Stomach (tissue), 9 donors: ENCODE results near the gene PRODH2. TPM values are rescaled to one million over a fixed set of nuclear protein-coding genes. Genes with fewer than 3 reads are reported as not detected.

Experiments
- DNase-seq, 2 donors: peaks; one replicate each; pipeline versions ENCODE4 v3.0.0 to v3.0.0-alpha.2; 2013 to 2019
- H3K27ac ChIP-seq, 5 donors: fragments of 200-600 bp in 4 of 5; sonication (generic) in 4 of 5; one replicate each; pipeline ENCODE4 v1.5.1; 2013 to 2019; ENCODE audit warnings: mild to moderate bottlenecking in 1 of 5, moderate library complexity in 1 of 5
- H3K27me3 ChIP-seq, 3 donors: fragments of 200-600 bp; sonication (generic); one replicate each; pipeline ENCODE4 v1.5.1; 2017 to 2019; ENCODE audit warnings: mixed run types in 1 of 3
- H3K36me3 ChIP-seq, 4 donors: fragments of 200-600 bp; sonication (generic); 1 replicate in 3 of 4; 2 replicates in 1 of 4; pipeline ENCODE4 v1.5.1; 2016 to 2019
- H3K4me1 ChIP-seq, 4 donors: fragments of 200-600 bp; sonication (generic); one replicate each; pipeline ENCODE4 v1.5.1; 2016 to 2019
- H3K4me3 ChIP-seq, 4 donors: fragments of 200-600 bp; sonication (generic) in 3 of 4; one replicate each; pipeline ENCODE4 v1.5.1; 2016 to 2019; ENCODE audit warnings: mild to moderate bottlenecking in 1 of 4
- H3K9me3 ChIP-seq, 4 donors: fragments of 200-600 bp; sonication (generic); one replicate each; pipeline ENCODE4 v1.5.1; 2016 to 2019
- CTCF ChIP-seq, 7 experiments: fragments of 450-650 bp in 4 of 7; fragments of 200-600 bp in 3 of 7; sonication (generic) in 3 of 7; IDR thresholded peaks; one replicate each; pipeline ENCODE4 v1.5.1; 2016 to 2019; ENCODE audit warnings: antibody characterized with exemption in 7 of 7, control low read depth in 2 of 7, mild to moderate bottlenecking in 1 of 7
- EP300 ChIP-seq: sonication (generic); formaldehyde crosslinking; IDR thresholded peaks from one replicate; pipeline ENCODE4 v1.6.1; 2017; ENCODE audit warnings: antibody characterized with exemption
- POLR2A ChIP-seq, 4 donors: fragments of 450-650 bp; IDR thresholded peaks; one replicate each; pipeline ENCODE4 v1.6.1; 2016; ENCODE audit warnings: antibody characterized with exemption in 4 of 4, control low read depth in 2 of 4, mild to moderate bottlenecking in 1 of 4, moderate library complexity in 1 of 4
- POLR2AphosphoS5 ChIP-seq, 3 donors: sonication (generic); formaldehyde crosslinking; IDR thresholded peaks; one replicate each; pipeline ENCODE4 v1.6.1; 2016; ENCODE audit warnings: antibody characterized with exemption in 3 of 3
- WGBS, 5 donors: extraction: QIAGEN DNeasy Blood & Tissue Kit in 3 of 5; methylation state at CpG; one replicate each; pipeline versions ENCODE4 v1.1.5 to v1.1.7; 2013 to 2018; 5-methylcytosine and 5-hydroxymethylcytosine counted together
- intact Hi-C: fragments of 100-400 bp; cut with DNase I; formaldehyde crosslinking; loops from one replicate; pipeline ENCODE4 v1.15.1; 2023; ENCODE audit warnings: low total_unique reads
- polyA plus RNA-seq, 3 donors: library from polyadenylated mRNA; stranded (reverse); fragments of 200-250 nt; gene quantifications; one replicate each; pipeline ENCODE4 v1.2.3, GENCODE V29; 2013
- total RNA-seq, 5 donors: library from RNA; depleted of rRNA; stranded (reverse); fragments of >200 nt; gene quantifications; one replicate each; pipeline versions ENCODE4 v1.1.0 to v1.2.3, GENCODE V29; 2014 to 2016
- donor health status: healthy with polysubstance abuse.
- donor health status: Bipolar disorder and iron deficiency.
- donor health status: healthy.

PRODH2 gene
- total and polyA plus RNA-seq, 8 donors, result 0.23 TPM; not detected in 7

DNA sequence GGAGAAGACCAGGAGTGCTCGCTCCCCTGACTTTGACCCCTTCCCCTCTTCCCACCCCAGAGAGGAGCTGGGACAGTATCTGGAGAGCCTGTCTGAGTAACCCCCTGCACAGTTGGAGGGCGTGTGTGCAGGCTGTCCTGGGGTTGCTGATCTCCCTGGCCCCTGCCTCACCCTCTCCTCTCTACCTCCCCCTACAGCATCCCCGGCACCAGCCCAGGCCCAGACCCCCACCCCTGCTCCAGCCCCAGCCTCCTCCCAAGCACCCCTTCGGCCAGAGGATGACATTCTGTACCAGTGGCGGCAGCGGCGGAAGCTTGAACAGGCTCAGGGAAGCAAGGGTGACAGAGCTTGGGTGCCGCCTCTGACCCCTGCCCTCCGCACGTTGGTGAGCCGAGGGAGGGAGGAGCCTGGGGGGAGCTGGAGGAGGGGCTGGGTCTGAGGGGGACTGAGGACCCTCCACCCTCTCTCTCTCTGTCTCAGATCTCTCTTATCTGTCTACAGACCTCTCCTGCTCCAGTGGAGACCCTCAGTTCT lies 46.0 kb downstream of the PRODH2 start:
- H3K27me3 ChIP-seq, result no peaks in the 10 kb centered on the region
- H3K36me3 ChIP-seq, result peaks cover 17 to 74% (median 64%) of the 10 kb centered on the region in 4 donors
- no peaks in the 10 kb centered on the region for H3K9me3 ChIP-seq
- WGBS, 5 donors, result 79 to 85% (median 82%) methylated on average over 10 to 11 of the region's 11 CpGs
- no peak for DNase-seq
- H3K27ac ChIP-seq, result no peak overlapping the region
- intact Hi-C loops, result no loop called here
- H3K4me3 ChIP-seq, result no peak overlapping the region
- no peak for TF ChIP-seq POLR2A (IDR thresholded peaks at IDR 0.05)
- no peak for TF ChIP-seq POLR2AphosphoS5 (IDR thresholded peaks at IDR 0.05)
- no peak for TF ChIP-seq EP300
- TF ChIP-seq CTCF (IDR thresholded peaks at IDR 0.05), result no peak
- peaks cover 0 to 9% (median 0%) of the 10 kb centered on the region in 4 donors for H3K4me1 ChIP-seq

GRCh38 chr19:35764432-35765315 lies 48.0 kb downstream of the PRODH2 start:
- intact Hi-C loops, result no loop called here
- no peak for DNase-seq
- H3K36me3 ChIP-seq, result peaks cover 17 to 80% (median 74%) of the 10 kb centered on the region in 4 donors

DNA sequence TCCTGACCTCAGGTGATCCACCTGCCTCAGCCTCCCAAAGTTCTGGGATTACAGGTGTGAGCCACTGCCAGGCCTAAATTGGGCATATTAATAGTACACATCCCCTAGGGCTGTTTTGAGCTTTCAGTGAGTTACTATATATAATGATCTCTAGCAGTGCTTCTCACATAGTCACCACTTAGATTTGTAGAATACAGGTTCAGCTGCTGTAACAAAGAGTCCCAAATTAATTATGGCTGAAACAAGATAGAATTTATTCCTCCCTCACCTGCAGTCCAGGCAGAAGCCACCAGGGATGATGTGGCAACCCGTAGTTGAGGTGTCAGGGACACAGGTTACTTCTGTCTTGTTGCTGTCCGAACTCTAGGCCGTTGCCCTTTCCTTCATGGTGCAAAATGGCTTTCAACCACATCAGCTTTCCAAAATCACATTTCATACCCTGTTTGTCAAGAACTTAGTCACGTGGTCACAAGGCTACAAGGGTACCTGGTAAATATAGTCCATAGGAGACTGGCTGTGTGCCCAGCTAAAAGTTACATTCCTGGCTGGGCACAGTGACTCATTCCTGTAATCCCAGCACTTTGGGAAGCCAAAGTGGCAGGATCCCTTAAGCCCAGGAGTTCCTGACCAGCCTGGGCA lies 51.8 kb downstream of the PRODH2 start:
- Histone ChIP-seq H3K4me1 (peaks cover 21 to 43% (median 35%) of the 10 kb centered on the region in 4 donors), H3K27ac (no peak overlapping the region), H3K36me3 (peaks cover 17 to 57% (median 49%) of the 10 kb centered on the region in 4 donors), H3K27me3 (peaks cover 0 to 11% (median 0%) of the 10 kb centered on the region in 3 donors), H3K9me3 (no peaks in the 10 kb centered on the region), H3K4me3 (no peak overlapping the region)
- WGBS, 5 donors, result 81 to 87% (median 85%) methylated on average over 4 of the region's 4 CpGs
- no peak for DNase-seq
- intact Hi-C loops, result no loop called here
- TF ChIP-seq EP300, result no peak
- TF ChIP-seq POLR2AphosphoS5 (IDR thresholded peaks at IDR 0.05), result no peak
- TF ChIP-seq CTCF (IDR thresholded peaks at IDR 0.05), result no peak
- no peak for TF ChIP-seq POLR2A (IDR thresholded peaks at IDR 0.05)

More at GRCh38 chr19:35764432-35765315, 48.0 kb downstream of the PRODH2 start:
- Histone ChIP-seq H3K4me1 (peaks cover 0 to 20% (median 4%) of the 10 kb centered on the region in 4 donors), H3K9me3 (no peaks in the 10 kb centered on the region), H3K27me3 (no peaks in the 10 kb centered on the region), H3K27ac (no peak overlapping the region), H3K4me3 (no peak overlapping the region)
- TF ChIP-seq CTCF (IDR thresholded peaks at IDR 0.05), result no peak
- no peak for TF ChIP-seq EP300
- TF ChIP-seq POLR2A (IDR thresholded peaks at IDR 0.05), result no peak
- no peak for TF ChIP-seq POLR2AphosphoS5 (IDR thresholded peaks at IDR 0.05)
- 88 to 96% (median 93%) methylated on average over 16 to 17 of the region's 17 CpGs for WGBS, 5 donors

- peaks cover 0 to 16% (median 0%) of the 10 kb centered on the region in 3 donors for H3K27me3 ChIP-seq
- TF ChIP-seq POLR2A (IDR thresholded peaks at IDR 0.05) (no peak), POLR2AphosphoS5 (IDR thresholded peaks at IDR 0.05) (no peak), CTCF (IDR thresholded peaks at IDR 0.05) (no peak), EP300 (no peak)
- peak overlapping the region in 1 of 5 donors; percentile 99 for H3K27ac ChIP-seq
- H3K4me1 ChIP-seq, result peaks cover 32 to 55% (median 44%) of the 10 kb centered on the region in 4 donors
- no peak overlapping the region for H3K4me3 ChIP-seq
- DNase-seq, result no peak
- no peaks in the 10 kb centered on the region for H3K9me3 ChIP-seq
- intact Hi-C loops, result no loop called here
- peaks cover 7 to 46% (median 38%) of the 10 kb centered on the region in 4 donors for H3K36me3 ChIP-seq
- WGBS, 5 donors, result 81 to 100% (median 94%) methylated on average over 1 to 2 of the region's 2 CpGs
These were observed 52.9 kb downstream of the PRODH2 start for GRCh38 chr19:35759697-35760096.
